A172 (cell line): ENCODE results near the gene REC114. TPM values are rescaled to one million over a fixed set of nuclear protein-coding genes. Genes with fewer than 3 reads are reported as not detected.
"Not testable (repeated sequence)": the region's sequence is repeated elsewhere in the genome, so short reads cannot be mapped to it uniquely, and the experiment has no call there.

ENCODE experiments used
- DNase-seq: peaks from one replicate; pipeline ENCODE4 v3.0.0-alpha.2; 2015; ENCODE audit warnings: low spot score
- total RNA-seq: library from RNA; depleted of rRNA; stranded (reverse); fragments of >200 nt; shearing (Covaris generic); gene quantifications from 2 replicates; pipeline ENCODE4 v1.2.3, GENCODE V29; 2014

The REC114 gene
- total RNA-seq, 1 experiment from 2014 or later = not detected

DNA sequence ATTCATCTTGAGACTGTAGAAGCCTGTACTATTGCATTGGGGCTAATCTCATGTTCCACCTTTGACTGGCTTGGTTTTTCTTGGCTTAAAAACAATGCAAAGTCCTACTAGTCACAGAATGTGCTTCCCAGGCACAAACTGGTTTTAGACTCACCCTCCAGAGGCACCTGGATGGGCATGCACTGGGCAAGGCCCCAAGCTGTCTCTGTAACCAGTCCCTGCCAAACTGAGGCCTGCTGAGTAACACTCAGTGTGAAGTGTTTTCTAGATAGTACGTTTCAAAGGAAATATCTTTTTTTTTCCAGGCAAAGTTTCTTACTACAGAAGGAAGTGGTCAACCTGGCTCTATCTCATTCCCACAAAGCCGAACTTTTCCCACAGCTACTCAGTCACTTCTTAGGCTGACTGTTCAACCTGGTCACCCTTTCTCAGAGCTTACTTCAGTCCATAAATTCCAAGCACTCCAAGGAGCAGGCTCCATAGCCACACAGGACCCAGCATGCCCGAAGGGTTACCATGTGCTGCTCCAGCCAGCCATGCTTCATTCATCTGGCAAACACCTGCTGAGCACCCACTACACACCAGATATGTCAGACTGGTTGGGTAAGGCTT lies 132.8 kb downstream of the REC114 start:
- no peak for DNase-seq

DNA sequence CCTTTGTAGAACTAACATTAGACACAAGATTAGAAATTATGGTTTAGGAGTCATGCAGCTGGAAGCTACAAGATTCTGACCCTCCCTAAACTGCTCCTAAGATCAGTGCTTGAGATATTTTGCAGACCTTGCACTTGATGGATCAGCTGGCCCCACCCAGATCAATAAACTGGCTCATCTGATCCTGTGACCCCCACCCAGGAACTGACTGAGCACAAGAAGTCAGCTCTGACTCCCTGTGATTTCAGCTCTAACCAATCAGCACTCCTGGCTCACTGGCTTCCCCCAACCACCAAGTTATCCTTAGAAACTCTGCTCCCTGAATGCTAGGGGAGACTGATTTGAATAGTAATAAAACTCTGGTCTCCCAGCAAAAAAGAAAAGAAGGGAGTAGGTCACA lies 134.6 kb downstream of the REC114 start:
- DNase-seq = not testable (repeated sequence)

DNA sequence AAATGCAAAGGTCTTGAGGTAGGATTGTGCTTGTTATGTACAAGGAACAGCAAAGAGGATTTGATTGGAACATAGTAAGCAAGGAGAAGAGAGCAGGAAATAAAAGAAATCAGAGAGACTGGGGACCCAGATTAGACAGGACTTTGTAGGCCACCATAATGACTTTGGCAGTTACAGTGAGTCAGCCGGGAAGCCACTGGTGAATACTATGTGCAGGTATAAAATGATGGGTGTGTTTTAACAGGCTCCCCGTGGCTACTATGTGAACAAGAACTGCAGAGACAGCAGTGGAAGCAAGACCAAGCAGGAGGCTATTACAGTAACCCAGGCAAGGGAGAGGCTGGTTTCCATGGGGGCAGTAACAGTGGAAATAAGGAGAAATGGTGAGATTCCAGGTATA lies 135.1 kb downstream of the REC114 start:
- no peak for DNase-seq

DNA sequence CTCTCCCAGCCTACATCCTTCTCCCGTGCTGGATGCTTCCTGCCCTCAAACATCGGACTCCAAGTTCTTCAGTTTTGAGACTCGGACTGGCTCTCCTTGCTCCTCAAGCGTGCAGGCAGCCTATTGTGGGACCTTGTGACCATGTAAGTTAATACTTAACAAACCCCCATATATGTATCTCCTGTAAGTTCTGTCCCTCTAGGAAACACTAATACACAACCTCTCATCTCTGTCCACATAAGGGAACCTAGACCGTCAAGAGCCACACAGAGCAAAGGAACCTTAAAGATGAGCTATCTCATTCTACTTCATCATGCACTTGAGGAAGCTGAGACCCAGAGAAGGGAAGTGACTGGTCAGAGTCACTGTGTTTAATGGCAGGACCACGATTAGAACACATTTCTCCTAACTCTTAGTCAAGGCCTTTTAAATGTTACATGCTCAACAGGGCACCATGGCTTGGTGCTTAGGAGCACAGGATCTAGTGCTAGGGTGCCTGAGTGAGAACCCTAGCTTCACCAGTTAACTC lies 140.0 kb downstream of the REC114 start:
- DNase-seq = no peak

DNA sequence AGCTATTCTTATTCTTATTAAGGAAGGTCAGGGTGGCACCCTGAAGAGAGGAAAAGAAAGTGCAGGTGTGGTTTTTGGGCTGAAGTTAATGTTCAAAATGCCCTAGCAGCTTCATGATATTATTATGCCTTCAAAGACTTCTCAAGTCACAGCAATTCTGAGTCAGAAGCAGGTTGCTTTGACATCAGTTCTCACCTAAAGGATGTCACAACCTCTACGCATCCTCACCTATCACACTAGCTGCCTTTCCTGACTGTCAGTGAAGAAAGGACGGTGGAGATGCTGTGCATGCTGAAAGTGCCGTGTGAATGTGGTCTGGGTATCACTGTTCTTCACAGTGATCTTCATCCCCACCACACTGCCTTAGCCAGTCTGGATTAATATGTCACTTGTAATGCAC lies 140.6 kb downstream of the REC114 start:
- no peak for DNase-seq

DNA sequence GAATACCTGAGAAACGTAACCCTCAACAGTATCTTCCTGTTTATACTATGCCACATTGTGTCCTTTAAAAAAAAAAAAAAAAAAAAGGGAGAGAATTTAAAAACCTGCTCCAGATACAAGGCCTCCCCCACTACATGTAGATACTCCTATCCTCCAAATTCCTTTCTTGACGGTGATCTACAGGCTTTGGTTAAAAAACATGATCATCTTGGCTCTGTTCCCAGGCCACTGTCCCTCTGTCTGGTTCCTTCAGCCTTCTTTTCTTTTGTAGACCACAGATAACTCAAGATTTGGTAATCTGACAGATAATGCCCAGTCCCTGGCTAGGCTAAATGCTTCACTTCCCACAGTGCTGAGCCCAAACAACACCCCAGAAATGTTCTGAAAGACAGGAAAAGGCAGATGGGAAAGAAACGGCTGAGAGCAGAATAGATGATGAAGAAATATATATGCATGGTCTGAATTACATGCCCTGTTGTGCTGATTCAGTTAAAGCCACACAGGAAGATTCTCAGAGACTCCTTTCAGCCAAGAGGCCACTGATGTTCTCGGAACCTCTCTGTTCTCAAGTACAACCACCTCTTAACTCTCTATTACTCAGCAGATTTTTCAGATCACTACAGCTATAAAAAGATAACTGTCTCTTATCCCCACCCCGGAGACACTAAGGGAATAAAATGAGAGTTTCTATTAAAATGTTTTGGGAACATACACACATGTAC lies 141.9 kb downstream of the REC114 start:
- no peak for DNase-seq

DNA sequence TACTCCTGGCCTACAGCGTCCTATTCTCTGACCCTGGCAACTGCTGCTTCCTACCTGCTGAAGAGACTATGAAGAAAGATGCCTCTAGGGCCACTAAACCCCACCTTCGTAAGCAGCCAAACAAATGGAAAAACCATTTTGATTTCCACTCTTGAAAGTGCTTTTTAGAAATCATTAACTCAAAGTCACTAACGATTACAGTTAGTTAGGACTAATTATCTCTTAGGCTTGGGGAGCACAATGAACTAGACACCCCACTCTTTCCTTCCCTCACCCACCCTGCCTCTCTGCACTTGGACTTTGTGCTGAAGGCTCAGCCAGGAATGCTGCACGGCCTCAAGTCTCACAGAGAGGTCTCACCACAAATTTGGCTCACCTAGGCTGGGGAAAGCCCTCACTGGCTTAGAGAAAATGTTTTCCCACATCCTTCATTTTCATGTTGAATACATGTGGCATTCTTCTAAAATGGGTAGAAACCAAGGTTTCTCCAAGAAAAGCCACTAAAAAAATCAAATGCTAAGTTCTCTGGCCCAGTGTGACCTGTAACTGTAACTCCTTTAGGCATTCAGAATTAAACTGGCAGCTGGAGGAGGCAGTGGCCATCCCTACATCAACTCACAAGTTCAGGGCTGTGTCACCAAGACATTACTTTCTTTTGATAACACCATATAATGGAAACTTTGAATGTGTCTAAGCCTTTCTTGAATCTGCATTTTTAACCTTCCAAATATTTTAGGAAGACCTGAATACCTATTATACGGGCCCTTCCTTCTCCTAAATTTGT lies 143.1 kb downstream of the REC114 start:
- no peak for DNase-seq

DNA sequence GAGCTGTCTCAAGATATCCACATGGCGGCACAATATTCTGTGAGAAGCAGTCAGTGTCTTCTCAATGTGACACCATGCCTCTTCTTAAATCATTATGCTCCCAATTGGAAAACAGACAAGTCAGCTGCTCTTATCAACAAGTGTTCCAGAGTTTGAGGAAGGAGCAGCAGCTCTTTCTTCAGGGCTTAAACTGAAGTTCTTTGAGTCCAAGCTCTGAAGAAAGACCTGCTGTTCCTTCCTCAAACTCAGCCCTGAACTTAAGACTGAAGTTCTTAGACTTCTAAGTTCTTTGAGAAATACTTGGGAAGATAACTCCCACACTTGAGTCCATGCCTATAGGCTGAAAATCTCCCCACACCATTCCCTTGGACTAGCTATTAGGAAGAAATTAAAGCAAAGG lies 146.8 kb downstream of the REC114 start:
- no peak for DNase-seq

DNA sequence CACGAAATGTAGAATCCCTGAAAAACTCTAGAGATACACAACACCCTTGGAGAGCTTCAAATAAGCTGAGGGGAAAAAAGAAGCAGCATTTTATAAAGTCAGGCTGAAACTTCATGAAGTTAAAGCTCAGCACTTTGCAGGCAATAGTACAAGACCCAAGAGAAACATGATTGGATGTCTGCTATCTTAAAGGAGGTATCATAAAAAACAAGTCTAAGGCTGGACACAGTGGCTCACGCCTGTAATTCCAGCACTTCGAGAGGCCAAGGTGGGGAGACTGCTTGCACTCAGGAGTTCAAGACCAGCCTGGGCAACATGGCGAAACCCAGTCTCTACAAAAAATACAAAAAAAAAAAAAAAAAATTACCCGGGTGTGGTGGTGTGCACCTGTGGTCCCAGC lies 147.3 kb downstream of the REC114 start:
- DNase-seq = no peak

DNA sequence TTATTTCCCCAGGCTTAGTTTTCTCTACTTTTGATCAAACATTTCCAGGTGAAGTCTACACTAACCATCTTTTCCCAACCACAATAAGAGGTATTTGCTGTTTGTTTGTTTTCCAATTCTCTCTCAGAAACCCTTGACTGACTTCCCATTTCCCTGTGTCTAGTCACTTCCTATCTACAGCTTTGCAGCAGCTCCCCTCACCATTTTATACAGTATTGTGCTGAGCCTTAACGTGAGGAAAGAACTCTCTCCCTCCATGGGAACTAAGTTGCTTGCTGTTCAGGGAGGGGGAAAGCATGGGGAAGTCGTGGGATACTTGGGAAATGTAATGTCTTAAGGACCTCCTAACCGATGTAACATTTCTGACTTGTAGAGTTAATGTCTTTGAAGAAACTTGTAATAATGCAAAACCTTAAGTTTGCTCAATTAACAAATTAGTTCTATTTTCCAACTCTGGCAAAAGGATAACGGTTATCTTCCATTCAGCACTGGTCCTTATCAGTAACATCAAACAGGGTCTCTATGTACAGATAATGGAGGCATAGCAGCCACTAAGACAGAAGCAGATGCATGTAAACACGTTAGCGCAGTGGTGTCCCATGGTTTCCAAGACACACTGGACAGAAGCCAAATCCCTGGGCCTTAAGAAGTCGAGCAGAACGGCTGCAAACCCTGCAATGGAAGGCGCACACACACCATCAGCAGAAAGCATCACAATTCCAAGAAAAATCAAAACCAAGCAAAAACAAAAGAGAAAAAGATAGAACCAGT lies 150.5 kb downstream of the REC114 start:
- no peak for DNase-seq

DNA sequence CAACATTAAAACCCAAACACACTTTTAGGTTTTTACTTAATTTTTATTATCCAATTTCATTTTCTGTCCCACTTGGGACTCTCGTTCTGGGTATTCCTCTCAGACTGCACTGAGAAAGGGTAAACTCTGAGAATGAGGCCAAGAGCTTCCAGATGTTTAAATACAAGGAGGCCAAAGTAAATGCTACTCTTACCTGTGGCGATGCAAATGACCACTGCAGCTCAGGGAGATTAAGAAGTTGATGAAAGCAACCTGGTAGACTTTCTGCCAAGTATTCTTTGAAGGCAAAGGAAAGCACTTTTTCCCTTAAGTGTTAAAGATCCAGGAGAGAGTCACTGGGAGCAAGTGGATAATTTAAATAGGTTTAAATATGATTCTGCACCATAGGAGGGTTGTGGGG lies 151.1 kb downstream of the REC114 start:
- no peak for DNase-seq

DNA sequence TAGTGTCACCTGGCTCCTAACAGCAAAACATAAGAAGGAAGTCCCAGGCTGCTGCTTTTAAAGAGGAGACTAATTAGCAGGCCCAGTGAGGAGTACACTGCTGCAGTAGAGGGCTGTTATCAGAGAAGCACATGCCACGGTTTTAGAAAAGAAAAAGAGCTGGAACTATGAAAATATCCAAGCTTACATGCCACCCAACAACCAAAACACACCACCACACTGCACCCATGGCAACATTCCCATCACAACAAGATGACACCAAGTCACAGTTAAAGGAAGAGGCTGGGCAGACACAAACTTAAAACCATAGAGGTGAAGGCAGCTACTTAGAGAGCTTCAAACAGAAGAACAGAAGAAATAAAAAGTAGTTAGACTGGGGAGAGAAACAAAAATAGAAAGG lies 153.2 kb downstream of the REC114 start:
- DNase-seq = no peak

DNA sequence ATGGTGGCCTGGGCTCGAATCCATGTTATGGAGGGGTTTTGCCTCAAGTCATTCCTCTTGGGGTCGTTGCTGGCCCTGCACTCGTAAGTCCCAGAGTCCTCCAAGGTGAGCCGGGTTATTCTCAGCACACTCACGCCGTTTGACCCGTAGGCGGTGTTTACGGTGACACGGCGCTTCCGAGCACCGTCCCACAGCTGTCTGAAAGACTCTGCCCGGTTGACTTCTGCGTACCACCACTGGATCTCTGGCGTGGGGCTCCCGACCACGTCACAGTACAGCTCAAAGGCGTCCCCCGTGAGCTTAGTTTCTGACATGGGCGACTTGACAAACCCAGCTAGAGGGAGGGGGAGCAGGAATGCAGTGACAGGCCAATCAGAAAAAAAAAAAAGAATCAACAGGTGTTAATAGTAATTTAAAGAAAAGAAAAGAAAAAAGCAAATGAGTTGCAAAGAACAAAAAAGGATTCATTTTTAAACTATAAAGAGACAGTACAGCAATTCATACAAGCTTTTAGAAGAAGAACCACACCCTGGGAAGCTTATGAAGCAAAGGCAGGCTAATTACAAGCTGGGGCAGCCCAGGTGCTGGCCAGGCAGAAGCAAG lies 154.2 kb downstream of the REC114 start:
- DNase-seq = no peak

DNA sequence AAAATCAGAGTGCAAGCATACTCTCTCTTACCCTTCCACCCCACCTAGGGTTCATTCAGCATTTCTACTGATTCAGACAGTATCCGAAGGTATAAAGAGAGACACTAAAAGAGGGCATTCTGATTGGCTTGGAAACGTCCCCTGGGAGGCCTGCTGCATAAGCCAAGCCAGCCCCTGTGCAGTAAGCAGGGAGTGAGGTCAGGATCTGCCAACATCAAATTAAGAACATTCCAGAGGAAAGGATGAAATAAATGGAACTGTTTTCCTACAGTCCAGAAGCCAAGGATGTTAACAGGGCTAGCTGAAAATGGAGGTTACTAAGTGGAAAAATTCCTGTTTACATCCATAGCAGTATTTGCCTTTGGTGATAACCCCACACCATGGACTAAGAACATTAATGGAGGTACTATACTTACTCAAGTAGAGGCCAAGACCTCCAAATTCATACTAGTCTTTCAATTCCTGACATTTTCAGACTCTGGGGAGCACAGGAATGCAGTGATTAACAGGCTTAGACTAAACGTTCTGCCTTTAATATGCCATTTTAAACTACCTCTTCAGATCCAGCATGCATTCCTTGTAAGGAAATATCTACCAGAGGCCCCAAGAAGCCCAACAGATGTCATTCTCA lies 155.7 kb downstream of the REC114 start:
- no peak for DNase-seq

DNA sequence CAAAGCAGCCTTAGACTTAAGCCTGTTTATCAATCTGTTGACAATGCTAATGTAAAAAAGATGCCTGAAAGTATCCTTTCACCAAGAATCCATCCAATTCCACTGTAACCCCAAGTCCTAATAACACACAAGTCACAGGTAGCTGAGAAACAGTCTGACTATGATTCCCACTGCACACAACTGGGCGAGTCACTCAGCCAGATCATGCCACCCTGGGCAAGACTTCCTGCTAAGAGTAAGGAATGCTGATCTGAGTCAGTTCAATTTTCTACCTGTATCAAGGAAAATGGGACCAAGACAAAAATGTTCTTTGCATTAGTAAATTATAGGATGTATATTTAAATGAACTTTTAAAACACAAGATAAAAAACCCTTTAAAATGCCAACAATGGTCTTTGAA lies 157.0 kb downstream of the REC114 start:
- DNase-seq = peak; percentile 49

DNA sequence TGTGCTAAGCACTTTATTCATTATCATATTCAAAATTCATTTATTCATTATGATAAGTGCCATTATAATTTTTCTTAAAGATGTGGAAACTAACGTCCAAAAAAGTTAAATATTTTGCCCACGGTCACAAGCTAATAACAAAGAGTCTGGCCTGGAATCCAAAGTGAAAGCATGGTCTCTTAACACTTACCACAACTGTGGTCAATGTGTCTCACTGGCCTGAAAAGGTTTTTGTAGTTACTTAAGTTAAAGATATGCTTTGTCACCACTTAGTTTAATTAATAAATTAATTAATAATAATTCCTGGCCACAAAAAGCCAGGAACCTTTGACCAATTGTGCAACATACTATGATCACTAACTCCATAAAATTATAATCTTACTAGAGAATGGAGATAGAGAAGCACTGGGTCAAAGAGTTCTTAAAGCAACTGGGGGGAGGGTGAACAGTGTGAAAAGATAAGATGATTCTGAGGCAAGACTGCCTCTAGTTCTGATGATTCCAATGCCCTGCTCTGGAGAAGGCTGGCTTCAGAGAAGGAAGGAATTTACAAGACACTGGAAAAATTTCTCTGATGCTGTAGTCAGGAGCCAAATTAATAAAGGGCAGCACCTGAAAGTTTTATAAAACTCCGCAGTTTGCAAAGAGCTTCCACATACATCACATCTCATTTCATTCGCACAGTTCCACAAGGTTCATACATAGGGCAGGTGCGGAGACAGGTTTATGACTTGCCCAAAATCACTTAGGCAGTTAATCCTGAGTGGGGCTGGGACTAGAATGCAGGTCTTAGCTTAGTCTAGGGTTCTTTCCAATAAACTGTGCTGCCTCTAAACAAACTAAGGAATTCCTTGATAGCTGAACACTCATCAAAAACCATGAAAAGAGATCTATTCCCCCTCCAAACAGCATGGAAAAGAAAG lies 157.7 kb downstream of the REC114 start:
- DNase-seq = no peak

DNA sequence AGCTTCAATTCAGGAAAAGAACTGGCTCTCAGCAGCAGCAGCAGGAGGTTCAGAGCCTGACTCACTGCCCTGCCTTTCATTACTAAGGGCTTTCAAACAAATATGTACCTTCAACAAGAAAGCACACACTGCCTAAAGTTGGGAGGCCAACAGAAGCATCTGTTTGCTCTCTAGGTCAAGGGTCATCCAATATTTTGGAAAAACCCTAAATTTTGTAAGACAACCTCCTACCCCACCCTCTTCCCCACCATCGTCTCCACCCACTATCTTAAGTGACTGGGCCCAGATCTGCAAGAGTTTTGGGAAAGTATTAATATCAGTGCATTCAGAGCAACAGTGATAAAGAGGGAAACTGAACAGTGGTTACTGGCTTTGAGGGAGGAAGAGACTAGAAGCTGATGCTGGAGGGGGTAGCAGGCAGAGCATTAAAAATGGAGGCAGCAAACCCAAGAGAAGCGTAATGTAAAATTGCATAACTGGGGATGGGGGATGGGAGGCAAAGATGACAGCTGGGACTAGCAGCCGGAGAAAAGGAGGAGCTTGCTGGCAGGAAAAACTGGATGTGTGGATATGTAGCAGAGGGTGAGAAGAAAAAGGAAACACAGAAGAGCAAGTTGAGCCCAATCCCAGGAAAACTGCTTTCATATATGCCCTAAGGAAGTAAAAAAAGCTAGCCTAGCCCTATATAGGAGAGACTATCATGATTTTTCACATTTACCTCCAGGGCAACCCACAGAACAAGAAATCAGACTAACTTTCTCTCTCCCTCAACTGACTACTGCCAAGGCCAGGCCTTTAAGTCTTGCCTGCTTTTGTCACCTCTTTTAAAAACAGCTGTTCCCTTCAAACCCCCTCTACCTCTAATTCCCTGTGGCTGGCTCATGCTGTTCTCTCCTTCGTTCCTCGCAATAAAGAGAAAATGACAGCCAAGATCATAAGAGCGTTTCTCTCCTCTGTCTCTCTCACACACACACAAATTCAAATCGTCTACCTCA lies 158.8 kb downstream of the REC114 start:
- DNase-seq = no peak

DNA sequence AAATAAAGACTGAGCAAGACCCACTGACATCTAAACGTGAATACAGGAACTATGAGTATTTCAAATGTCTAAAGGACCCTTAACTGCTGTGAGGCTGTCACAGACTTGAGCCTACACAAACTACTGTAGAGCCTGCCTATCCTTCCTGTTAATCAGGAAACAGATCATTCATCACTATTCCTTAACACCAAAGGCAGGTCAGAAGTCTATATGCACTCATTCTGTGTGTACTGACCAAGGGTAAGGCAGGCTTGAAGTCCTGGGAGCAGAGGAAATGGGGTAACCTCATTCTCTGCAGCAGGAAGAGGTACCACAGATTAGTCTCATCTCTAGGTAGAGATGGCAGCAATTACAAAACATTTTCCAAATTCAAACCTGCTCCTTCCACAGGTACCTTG lies 159.5 kb downstream of the REC114 start:
- no peak for DNase-seq

DNA sequence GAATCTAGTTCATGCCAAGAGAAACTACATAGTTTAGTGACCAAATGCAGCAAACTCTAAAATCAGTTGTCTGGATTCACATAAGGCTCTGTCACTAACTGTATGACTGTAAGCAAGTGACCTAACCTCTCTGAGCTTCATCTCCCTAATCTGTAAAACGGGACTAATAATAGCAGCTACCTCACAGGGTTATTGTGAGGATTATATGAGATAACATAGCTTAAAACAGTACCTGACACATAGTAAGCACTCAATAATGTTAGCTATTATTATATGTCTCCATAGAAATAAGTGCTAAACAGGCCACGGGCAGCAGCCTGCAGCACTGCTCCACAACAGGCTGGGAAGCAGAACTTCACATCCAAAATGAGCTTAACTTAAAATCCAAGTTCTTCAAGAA lies 160.0 kb downstream of the REC114 start:
- no peak for DNase-seq
